Thyroid gland (tissue), 4 donors: ENCODE results near the gene C4orf51.

Source experiments
- POLR2A ChIP-seq, 2 donors: fragments of 450-650 bp; IDR thresholded peaks; one replicate each; pipeline ENCODE4 v1.6.1; 2017; ENCODE audit warnings: antibody characterized with exemption in 2 of 2, mild to moderate bottlenecking in 2 of 2, moderate library complexity in 1 of 2
- TF ChIP-seq, protein P1 (sequence below), 6 experiments: fragments of 200-600 bp in 3 of 6; fragments of 450-650 bp in 3 of 6; sonication (generic) in 3 of 6; IDR thresholded peaks; one replicate each; pipeline ENCODE4 v1.5.1; 2016 to 2019; ENCODE audit warnings: antibody characterized with exemption in 6 of 6, mild to moderate bottlenecking in 2 of 6, inconsistent platforms in 1 of 6, moderate library complexity in 1 of 6

DNA sequence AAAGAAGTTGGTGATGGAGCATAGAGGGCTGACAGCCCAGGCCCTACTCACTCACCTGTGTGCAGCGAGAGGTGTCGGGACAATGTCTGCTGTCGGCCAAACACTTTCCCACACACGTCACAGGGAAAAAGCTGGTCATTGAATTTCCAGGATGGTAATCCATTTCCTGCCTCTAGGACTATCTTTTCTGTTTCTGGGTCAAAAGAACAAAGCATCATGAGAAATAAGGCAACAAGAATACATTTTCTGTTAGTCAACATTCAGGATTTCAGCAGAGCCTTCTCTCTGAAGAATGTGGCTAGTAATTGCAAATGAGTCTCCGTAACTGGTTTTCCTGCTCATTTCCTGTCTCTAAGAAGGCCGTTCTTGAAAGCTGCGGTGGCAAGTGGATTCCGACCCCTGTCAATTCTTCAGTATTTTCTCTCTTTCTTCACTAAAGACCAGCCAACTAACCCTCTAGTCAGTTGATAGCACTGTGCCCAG lies 99.4 kb downstream of the C4orf51 start:
- TF ChIP-seq POLR2A (IDR thresholded peaks at IDR 0.05): no peak
- TF ChIP-seq, protein P1, sequence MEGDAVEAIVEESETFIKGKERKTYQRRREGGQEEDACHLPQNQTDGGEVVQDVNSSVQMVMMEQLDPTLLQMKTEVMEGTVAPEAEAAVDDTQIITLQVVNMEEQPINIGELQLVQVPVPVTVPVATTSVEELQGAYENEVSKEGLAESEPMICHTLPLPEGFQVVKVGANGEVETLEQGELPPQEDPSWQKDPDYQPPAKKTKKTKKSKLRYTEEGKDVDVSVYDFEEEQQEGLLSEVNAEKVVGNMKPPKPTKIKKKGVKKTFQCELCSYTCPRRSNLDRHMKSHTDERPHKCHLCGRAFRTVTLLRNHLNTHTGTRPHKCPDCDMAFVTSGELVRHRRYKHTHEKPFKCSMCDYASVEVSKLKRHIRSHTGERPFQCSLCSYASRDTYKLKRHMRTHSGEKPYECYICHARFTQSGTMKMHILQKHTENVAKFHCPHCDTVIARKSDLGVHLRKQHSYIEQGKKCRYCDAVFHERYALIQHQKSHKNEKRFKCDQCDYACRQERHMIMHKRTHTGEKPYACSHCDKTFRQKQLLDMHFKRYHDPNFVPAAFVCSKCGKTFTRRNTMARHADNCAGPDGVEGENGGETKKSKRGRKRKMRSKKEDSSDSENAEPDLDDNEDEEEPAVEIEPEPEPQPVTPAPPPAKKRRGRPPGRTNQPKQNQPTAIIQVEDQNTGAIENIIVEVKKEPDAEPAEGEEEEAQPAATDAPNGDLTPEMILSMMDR (IDR thresholded peaks at IDR 0.05): no peak
